OCI-LY7 (cell line): ENCODE measurements around the gene VAMP4. TPM values are rescaled to one million over a fixed set of nuclear protein-coding genes. Genes with fewer than 3 reads are reported as not detected.
"Not testable (repeated sequence)": the region's sequence is repeated elsewhere in the genome, so short reads cannot be mapped to it uniquely, and the experiment has no call there.

Source experiments
- BruUV-seq: library from RNA; stranded (reverse); fragments of 400-500 nt; replicated peaks from 2 replicates; lab custom pipeline; 2021; lab: Mats Ljungman, UMichigan
- CTCF ChIA-PET: fragments of 300-600 bp; sonication (Branson Sonifier 250); formaldehyde crosslinking; loops from one replicate; lab custom pipeline; 2022; ENCODE audit warnings: antibody characterized with exemption; ENCODE audit not compliant: unreplicated experiment; lab: Charles Lee
- POLR2A ChIA-PET: fragments of 300-600 bp; sonication (Branson Sonifier 250); formaldehyde crosslinking; loops from one replicate; lab custom pipeline; 2022; ENCODE audit warnings: antibody characterized with exemption; lab: Charles Lee
- DNase-seq: peaks from one replicate; pipeline ENCODE4 v3.0.0-alpha.2; 2015; ENCODE audit warnings: low spot score
- H2AFZ ChIP-seq: fragments of 200-600 bp; sonication (generic), shearing (Covaris generic); 2 replicates; pipeline ENCODE4 v1.6.1; 2014; ENCODE audit warnings: mild to moderate bottlenecking, antibody characterized with exemption, low read length, moderate library complexity
- H3K27ac ChIP-seq: fragments of 200-600 bp; sonication (generic); 2 replicates; pipeline ENCODE4 v1.5.1; 2014; ENCODE audit warnings: mixed run types, low read depth, mild to moderate bottlenecking, moderate library complexity, low read length, inconsistent platforms; ENCODE audit not compliant: poor library complexity, severe bottlenecking
- H3K36me3 ChIP-seq: fragments of 200-600 bp; sonication (generic); 2 replicates; pipeline ENCODE4 v1.6.1; 2014; ENCODE audit warnings: mild to moderate bottlenecking, antibody characterized with exemption, low read length, moderate library complexity, mixed read lengths; ENCODE audit not compliant: insufficient read depth
- H3K4me1 ChIP-seq: fragments of 200-600 bp; sonication (generic); 2 replicates; pipeline ENCODE4 v1.5.1; 2014; ENCODE audit warnings: mild to moderate bottlenecking, low read length; ENCODE audit not compliant: insufficient read depth, poor library complexity, severe bottlenecking
- H3K4me2 ChIP-seq: fragments of 200-600 bp; sonication (generic); 2 replicates; pipeline ENCODE4 v1.6.1; 2014; ENCODE audit warnings: mild to moderate bottlenecking, low read length
- H3K4me3 ChIP-seq: fragments of 200-600 bp; sonication (generic); 2 replicates; pipeline ENCODE4 v1.5.1; 2014; ENCODE audit warnings: mild to moderate bottlenecking, low read depth, low read length; ENCODE audit not compliant: poor library complexity, severe bottlenecking
- H3K79me2 ChIP-seq: fragments of 200-600 bp; sonication (generic); 2 replicates; pipeline ENCODE4 v1.6.1; 2016; ENCODE audit warnings: low read depth, mild to moderate bottlenecking, low read length, moderate library complexity, mixed read lengths; ENCODE audit not compliant: insufficient read depth
- H3K9me2 ChIP-seq: fragments of 200-600 bp; sonication (generic); 2 replicates; pipeline ENCODE4 v1.6.1; 2016; ENCODE audit warnings: mild to moderate bottlenecking, low read length, mixed read lengths; ENCODE audit not compliant: insufficient read depth
- H3K9me3 ChIP-seq: fragments of 200-600 bp; sonication (generic); 2 replicates; pipeline ENCODE4 v1.6.1; 2014; ENCODE audit warnings: mild to moderate bottlenecking, mixed run types, low read length, mixed read lengths
- H4K20me1 ChIP-seq: fragments of 200-600 bp; sonication (generic); 2 replicates; pipeline ENCODE4 v1.6.1; 2014; ENCODE audit warnings: mild to moderate bottlenecking, antibody characterized with exemption, low read length, moderate library complexity, mixed read lengths; ENCODE audit not compliant: insufficient read depth
- CTCF ChIP-seq: fragments of 200-600 bp; sonication (generic); conservative IDR thresholded peaks from 2 replicates; pipeline ENCODE4 v1.5.1; 2014; ENCODE audit warnings: mild to moderate bottlenecking, antibody characterized with exemption, low read length, moderate library complexity, mixed read lengths
- EZH2phosphoT487 ChIP-seq: fragments of 200-600 bp; sonication (generic); IDR thresholded peaks from 2 replicates; pipeline ENCODE4 v1.6.1; 2018; ENCODE audit warnings: low read depth, borderline replicate concordance, mild to moderate bottlenecking, mixed run types, antibody characterized with exemption, low read length, moderate library complexity, mixed read lengths
- intact Hi-C: fragments of 100-400 bp; cut with micrococcal nuclease; formaldehyde crosslinking; loops from one replicate; pipeline ENCODE4 v1.10.0; 2022; ENCODE audit not compliant: unreplicated experiment
- total RNA-seq, 2 experiments: library from RNA; depleted of rRNA in 1 of 2; stranded (reverse); fragments of >200 nt in 1 of 2; shearing (Covaris generic) in 1 of 2; gene quantifications; 2 replicates each; pipeline ENCODE4 v1.2.3, GENCODE V29; 2014 to 2022

Gene VAMP4
- total RNA-seq, 2 experiments from 2014 or later = 3.4 to 7.7 TPM

GRCh38 chr1:171730052-171730451 is 11.8 kb downstream of the VAMP4 start:
- Histone ChIP-seq H3K36me3 (peaks cover 23% of the 10 kb centered on the region), H3K27ac (no peak overlapping the region), H3K79me2 (no peaks in the 10 kb centered on the region), H3K4me3 (no peak overlapping the region), H3K4me1 (no peaks in the 10 kb centered on the region), H2AFZ (no peak overlapping the region), H3K9me3 (no peaks in the 10 kb centered on the region), H4K20me1 (no peaks in the 10 kb centered on the region), H3K4me2 (no peak overlapping the region), H3K9me2 (no peaks in the 10 kb centered on the region)
- DNase-seq = no peak
- TF ChIP-seq CTCF = no peak
- no peak for TF ChIP-seq EZH2phosphoT487
- POLR2A ChIA-PET = interaction anchor here (0.6 to 2.6 kb wide), 4 partner anchors 11 to 62 kb away, joined by 3 to 12 read pairs (median 4); no protein-coding TSS in a partner anchor
- BruUV-seq = no TSS peak
- CTCF ChIA-PET = no interaction called here
- intact Hi-C loops = no loop called here

GRCh38 chr1:171727778-171728177 is 14.1 kb downstream of the VAMP4 start:
- peaks cover 17% of the 10 kb centered on the region for H3K36me3 ChIP-seq
- H3K27ac ChIP-seq = no peak overlapping the region
- no peak overlapping the region for H3K4me2 ChIP-seq
- H3K4me3 ChIP-seq = no peak overlapping the region
- TF ChIP-seq EZH2phosphoT487 (no peak), CTCF (no peak)
- no peak overlapping the region for H2AFZ ChIP-seq
- no peaks in the 10 kb centered on the region for H4K20me1 ChIP-seq
- BruUV-seq = no TSS peak
- ChIA-PET CTCF (no interaction called here), POLR2A (no interaction called here)
- no peak for DNase-seq
- H3K79me2 ChIP-seq = no peaks in the 10 kb centered on the region
- H3K4me1 ChIP-seq = no peaks in the 10 kb centered on the region
- intact Hi-C loops = no loop called here
- no peaks in the 10 kb centered on the region for H3K9me2 ChIP-seq
- peaks cover 5% of the 10 kb centered on the region; the same call in 1 of the 2 replicates for H3K9me3 ChIP-seq

GRCh38 chr1:171723180-171723579 is 18.7 kb downstream of the VAMP4 start:
- H3K9me3 ChIP-seq, BruUV-seq, H3K27ac ChIP-seq, H3K4me2 ChIP-seq, H3K4me1 ChIP-seq, H4K20me1 ChIP-seq, H3K4me3 ChIP-seq, POLR2A ChIA-PET, H2AFZ ChIP-seq, H3K9me2 ChIP-seq, intact Hi-C loops, CTCF ChIA-PET, H3K79me2 ChIP-seq: not testable (repeated sequence)
- DNase-seq = peak; percentile 30
- peaks cover 16% of the 10 kb centered on the region for H3K36me3 ChIP-seq
